Thyroid gland (tissue), 4 donors: ENCODE data around the gene SLC35F2. TPM values are rescaled to one million over a fixed set of nuclear protein-coding genes. Genes with fewer than 3 reads are reported as not detected.

ENCODE experiments used
- DNase-seq, 2 donors: peaks; one replicate each; pipeline ENCODE4 v3.0.0-alpha.2; 2019
- H3K27ac ChIP-seq, 3 donors: fragments of 200-600 bp; sonication (generic); 1 replicate in 2 of 3; 2 replicates in 1 of 3; pipeline ENCODE4 v1.5.1; 2016 to 2019; ENCODE audit warnings: mild to moderate bottlenecking in 1 of 3, moderate library complexity in 1 of 3
- H3K27me3 ChIP-seq: fragments of 200-600 bp; sonication (generic); one replicate; pipeline ENCODE4 v1.5.1; 2019
- H3K36me3 ChIP-seq, 2 donors: fragments of 200-600 bp; sonication (generic); one replicate each; pipeline ENCODE4 v1.5.1; 2016 to 2019
- H3K4me1 ChIP-seq, 2 donors: fragments of 200-600 bp; sonication (generic); one replicate each; pipeline ENCODE4 v1.5.1; 2017 to 2019
- H3K4me3 ChIP-seq, 3 donors: fragments of 200-600 bp; sonication (generic); replicated peaks in 1 of 3; 1 replicate in 2 of 3; 2 replicates in 1 of 3; pipeline ENCODE4 v1.5.1; 2016; ENCODE audit warnings: mild to moderate bottlenecking in 1 of 3
- H3K9me3 ChIP-seq: fragments of 200-600 bp; sonication (generic); one replicate; pipeline ENCODE4 v1.5.1; 2017
- POLR2A ChIP-seq, 2 donors: fragments of 450-650 bp; IDR thresholded peaks; one replicate each; pipeline ENCODE4 v1.6.1; 2017; ENCODE audit warnings: antibody characterized with exemption in 2 of 2, mild to moderate bottlenecking in 2 of 2, moderate library complexity in 1 of 2
- WGBS, 2 donors: methylation state at CpG; one replicate each; pipeline ENCODE4 v1.1.5; 2017; 5-methylcytosine and 5-hydroxymethylcytosine counted together
- intact Hi-C: fragments of 100-400 bp; cut with DNase I; formaldehyde crosslinking; loops from one replicate; pipeline ENCODE4 v1.15.1; 2023
- total RNA-seq, 4 donors: library from RNA; depleted of rRNA; stranded (reverse); fragments of >200 nt; gene quantifications; one replicate each; pipeline ENCODE4 v1.2.3, GENCODE V29; 2016
- TF ChIP-seq, protein P1 (sequence below), 6 experiments: fragments of 200-600 bp in 3 of 6; fragments of 450-650 bp in 3 of 6; sonication (generic) in 3 of 6; IDR thresholded peaks; one replicate each; pipeline ENCODE4 v1.5.1; 2016 to 2019; ENCODE audit warnings: antibody characterized with exemption in 6 of 6, mild to moderate bottlenecking in 2 of 6, inconsistent platforms in 1 of 6, moderate library complexity in 1 of 6

SLC35F2 gene
- total RNA-seq, 4 donors from 2014 or later, result 8.9 to 12.9 (median 9.3) TPM

- Histone ChIP-seq H3K9me3 (no peaks in the 10 kb centered on the region), H3K4me3 (no peak overlapping the region), H3K36me3 (no peaks in the 10 kb centered on the region), H3K27ac (no peak overlapping the region), H3K27me3 (no peaks in the 10 kb centered on the region), H3K4me1 (no peaks in the 10 kb centered on the region)
- TF ChIP-seq, protein P1, sequence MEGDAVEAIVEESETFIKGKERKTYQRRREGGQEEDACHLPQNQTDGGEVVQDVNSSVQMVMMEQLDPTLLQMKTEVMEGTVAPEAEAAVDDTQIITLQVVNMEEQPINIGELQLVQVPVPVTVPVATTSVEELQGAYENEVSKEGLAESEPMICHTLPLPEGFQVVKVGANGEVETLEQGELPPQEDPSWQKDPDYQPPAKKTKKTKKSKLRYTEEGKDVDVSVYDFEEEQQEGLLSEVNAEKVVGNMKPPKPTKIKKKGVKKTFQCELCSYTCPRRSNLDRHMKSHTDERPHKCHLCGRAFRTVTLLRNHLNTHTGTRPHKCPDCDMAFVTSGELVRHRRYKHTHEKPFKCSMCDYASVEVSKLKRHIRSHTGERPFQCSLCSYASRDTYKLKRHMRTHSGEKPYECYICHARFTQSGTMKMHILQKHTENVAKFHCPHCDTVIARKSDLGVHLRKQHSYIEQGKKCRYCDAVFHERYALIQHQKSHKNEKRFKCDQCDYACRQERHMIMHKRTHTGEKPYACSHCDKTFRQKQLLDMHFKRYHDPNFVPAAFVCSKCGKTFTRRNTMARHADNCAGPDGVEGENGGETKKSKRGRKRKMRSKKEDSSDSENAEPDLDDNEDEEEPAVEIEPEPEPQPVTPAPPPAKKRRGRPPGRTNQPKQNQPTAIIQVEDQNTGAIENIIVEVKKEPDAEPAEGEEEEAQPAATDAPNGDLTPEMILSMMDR (IDR thresholded peaks at IDR 0.05), result no peak
- TF ChIP-seq POLR2A (IDR thresholded peaks at IDR 0.05), result no peak
- WGBS, 2 donors, result 53 to 55% methylated on average over 3 of the region's 3 CpGs
- intact Hi-C loops, result no loop called here
- DNase-seq, result no peak
Observed at GRCh38 chr11:107780775-107781174, 77.8 kb downstream of the SLC35F2 start.

DNA sequence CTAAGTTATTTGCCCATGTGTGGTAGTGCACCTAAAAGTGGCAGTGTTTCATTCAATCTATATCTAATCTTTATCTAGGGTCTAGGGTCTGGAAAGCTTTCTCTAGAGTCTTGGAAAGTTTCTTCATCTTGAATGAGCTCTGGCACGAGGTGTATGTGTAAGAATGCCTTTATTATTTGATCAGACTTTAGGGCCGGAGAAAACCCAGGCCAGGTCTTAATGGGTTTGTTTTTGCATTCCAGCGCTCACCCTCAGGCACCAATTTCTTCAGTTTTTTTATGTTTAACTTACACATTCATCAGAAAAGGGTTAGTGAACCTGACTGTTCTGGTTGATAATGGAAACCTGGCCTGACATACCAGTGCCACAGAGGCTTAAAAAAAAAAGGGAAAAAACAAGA, 78.5 kb downstream of the SLC35F2 start:
- Histone ChIP-seq H3K27me3 (no peaks in the 10 kb centered on the region), H3K4me1 (no peaks in the 10 kb centered on the region), H3K4me3 (no peak overlapping the region), H3K9me3 (no peaks in the 10 kb centered on the region), H3K27ac (no peak overlapping the region), H3K36me3 (no peaks in the 10 kb centered on the region)
- DNase-seq, result no peak
- intact Hi-C loops, result no loop called here
- TF ChIP-seq, protein P1 (IDR thresholded peaks at IDR 0.05), result no peak
- TF ChIP-seq POLR2A (IDR thresholded peaks at IDR 0.05), result no peak
- 30 to 47% methylated on average over 3 of the region's 3 CpGs for WGBS, 2 donors

DNA sequence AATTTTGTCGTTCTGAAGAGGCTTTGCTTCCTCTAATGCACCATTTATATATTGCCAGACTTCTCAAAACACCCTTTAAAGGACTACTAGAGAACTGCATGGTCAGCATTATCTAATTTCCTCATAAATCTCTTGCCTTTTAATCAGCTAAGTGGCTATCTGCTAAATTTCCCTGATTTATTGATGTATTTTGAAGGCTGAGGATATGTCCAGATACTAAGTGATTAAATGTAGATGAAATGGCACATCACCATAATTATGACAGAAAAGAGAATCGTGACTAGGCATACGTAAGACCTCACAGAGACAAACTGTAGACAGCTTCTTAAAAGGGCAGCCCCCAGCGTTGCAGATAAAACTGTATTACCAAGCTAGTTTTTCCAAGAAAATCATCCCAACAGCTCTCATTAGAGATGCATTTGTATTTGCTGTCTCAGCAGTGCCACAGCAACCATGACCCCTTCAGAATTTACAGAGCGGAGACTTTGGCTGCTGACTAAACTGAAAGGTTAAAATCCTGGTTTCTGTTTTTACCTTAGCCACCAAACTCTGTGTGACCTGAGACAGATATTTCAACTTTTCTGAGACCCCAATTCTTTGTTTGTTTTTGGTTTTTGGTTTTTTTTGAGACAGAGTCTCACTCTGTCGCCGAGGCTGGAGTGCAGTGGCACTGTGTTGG, 79.6 kb downstream of the SLC35F2 start:
- H3K4me1 ChIP-seq, result no peaks in the 10 kb centered on the region
- intact Hi-C loops, result no loop called here
- H3K4me3 ChIP-seq, result no peak overlapping the region
- no peaks in the 10 kb centered on the region for H3K9me3 ChIP-seq
- TF ChIP-seq POLR2A (IDR thresholded peaks at IDR 0.05), result no peak
- TF ChIP-seq, protein P1 (IDR thresholded peaks at IDR 0.05), result no peak
- no peak for DNase-seq
- H3K27ac ChIP-seq, result no peak overlapping the region
- no peaks in the 10 kb centered on the region for H3K27me3 ChIP-seq
- 76 to 80% methylated on average over 7 of the region's 7 CpGs for WGBS, 2 donors
- no peaks in the 10 kb centered on the region for H3K36me3 ChIP-seq

DNA sequence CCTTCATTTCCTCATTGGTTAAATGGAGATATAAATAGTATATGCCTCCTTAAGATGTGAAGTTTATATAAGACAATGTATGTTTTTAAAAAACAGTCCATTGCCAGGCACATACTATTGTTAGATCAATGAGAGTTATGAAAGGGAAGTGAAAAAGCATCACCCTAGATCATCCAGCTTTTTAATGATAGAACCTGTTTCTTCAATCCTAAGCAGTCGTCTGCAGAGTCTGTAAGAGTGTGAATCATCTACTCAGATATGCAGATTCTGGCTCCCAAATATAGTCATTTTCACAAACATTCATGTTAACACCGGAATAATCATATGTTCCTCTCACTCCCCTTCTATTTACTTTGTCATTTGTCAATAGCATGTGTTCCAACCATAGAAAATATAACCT, 81.5 kb downstream of the SLC35F2 start:
- no peak overlapping the region for H3K27ac ChIP-seq
- intact Hi-C loops, result no loop called here
- DNase-seq, result no peak
- no peaks in the 10 kb centered on the region for H3K36me3 ChIP-seq
- no peaks in the 10 kb centered on the region for H3K4me1 ChIP-seq
- TF ChIP-seq, protein P1 (IDR thresholded peaks at IDR 0.05), result no peak
- H3K9me3 ChIP-seq, result no peaks in the 10 kb centered on the region
- no peak overlapping the region for H3K4me3 ChIP-seq
- H3K27me3 ChIP-seq, result no peaks in the 10 kb centered on the region
- WGBS, 2 donors, result 71 to 81% methylated on average over 2 of the region's 2 CpGs

DNA sequence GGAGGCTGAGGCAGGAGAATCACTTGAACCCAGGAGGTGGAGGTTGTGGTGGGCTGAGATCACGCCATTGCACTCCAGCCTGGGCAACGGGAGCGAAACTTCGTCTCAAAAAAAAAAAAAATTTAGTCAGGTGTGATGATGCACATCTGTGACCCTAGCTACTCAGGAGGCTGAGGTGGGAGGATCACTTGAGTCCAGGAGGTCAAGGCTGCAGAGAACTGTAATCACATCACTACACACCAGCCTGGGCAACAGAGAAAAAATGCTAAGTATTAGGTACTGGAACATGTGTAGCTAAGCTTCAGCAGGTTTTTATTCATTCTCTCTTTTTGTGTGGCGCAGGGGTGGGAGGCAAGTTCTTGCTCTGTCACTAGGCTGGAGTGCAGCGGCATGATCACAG, 82.5 kb downstream of the SLC35F2 start:
- no peaks in the 10 kb centered on the region for H3K36me3 ChIP-seq
- no peak overlapping the region for H3K4me3 ChIP-seq
- 95 to 97% methylated on average over 6 of the region's 6 CpGs for WGBS, 2 donors
- no peaks in the 10 kb centered on the region for H3K9me3 ChIP-seq
- DNase-seq, result no peak
- no peak overlapping the region for H3K27ac ChIP-seq
- H3K4me1 ChIP-seq, result no peaks in the 10 kb centered on the region
- no peak for TF ChIP-seq POLR2A (IDR thresholded peaks at IDR 0.05)
- intact Hi-C loops, result no loop called here
- no peaks in the 10 kb centered on the region for H3K27me3 ChIP-seq
